LNCaP clone FGC (cell line): Measurements from ENCODE around the gene ZFP64.

ENCODE experiments used
- DNase-seq: peaks from one replicate; pipeline ENCODE4 v3.0.0-alpha.2; 2011; ENCODE audit warnings: low read depth
- H3K4me3 ChIP-seq: 2 replicates; pipeline ENCODE4 v1.5.1; 2011; ENCODE audit warnings: mild to moderate bottlenecking, low read depth, low read length, control low read depth
- TF ChIP-seq, protein P1 (sequence below): IDR thresholded peaks from 2 replicates; pipeline ENCODE4 v1.5.1; 2012; ENCODE audit warnings: mild to moderate bottlenecking; ENCODE audit not compliant: control insufficient read depth, insufficient read depth; ENCODE audit errors: extremely low read depth

Gene ZFP64

DNA sequence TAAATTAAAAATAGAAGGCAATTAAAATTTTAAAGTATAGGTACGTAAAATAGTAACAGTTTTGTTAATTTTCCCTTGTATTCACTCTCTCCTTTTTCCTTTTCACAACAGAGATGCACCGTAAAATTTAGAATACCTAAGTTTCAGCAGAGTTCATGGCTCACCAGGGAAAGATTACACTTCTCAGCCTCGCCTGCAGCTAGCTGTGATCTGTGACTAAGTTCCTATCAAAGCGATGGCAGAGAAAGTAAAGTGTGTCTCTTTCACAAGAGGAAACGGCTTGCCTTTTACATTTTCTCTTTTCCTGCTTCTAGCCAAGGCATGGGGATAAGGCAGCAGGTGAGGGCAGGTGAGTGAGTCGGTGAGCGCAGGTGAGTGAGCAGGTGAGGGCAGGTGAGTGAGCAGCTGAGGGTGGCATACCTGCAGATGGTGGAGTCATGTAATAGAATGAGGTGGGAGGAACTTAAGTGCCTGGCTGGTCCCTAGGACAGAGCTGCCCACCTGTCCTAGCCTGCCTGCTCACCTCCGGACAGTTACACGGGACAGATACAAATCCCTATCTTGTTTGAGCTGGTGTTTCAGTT lies 30.9 kb downstream of the ZFP64 start:
- H3K4me3 ChIP-seq: no peak overlapping the region

DNA sequence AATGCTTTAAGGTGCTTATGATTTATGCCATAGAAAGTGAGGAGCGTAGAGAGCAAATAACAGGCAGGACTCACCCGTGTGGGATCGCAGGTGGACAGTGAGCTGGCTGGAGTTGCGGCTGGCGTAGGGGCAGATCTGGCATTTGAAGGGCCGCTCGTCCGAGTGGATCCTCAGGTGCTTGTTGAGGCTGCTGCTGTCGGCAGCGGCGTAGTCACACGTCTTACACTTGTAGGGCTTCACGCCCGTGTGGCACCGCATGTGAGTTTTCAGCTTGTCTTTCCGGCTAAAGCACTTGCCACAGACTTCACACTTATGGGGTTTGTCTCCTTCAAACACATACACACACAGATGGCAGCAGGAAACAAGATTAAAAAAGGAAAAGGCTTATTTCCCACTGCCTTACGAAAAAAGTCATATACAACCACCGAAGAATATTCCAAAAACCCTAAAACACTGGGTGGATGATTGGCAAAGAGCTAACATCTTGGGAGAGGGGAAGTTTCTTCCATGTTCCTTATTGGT lies 31.5 kb downstream of the ZFP64 start:
- no peak for DNase-seq
- TF ChIP-seq, protein P1, sequence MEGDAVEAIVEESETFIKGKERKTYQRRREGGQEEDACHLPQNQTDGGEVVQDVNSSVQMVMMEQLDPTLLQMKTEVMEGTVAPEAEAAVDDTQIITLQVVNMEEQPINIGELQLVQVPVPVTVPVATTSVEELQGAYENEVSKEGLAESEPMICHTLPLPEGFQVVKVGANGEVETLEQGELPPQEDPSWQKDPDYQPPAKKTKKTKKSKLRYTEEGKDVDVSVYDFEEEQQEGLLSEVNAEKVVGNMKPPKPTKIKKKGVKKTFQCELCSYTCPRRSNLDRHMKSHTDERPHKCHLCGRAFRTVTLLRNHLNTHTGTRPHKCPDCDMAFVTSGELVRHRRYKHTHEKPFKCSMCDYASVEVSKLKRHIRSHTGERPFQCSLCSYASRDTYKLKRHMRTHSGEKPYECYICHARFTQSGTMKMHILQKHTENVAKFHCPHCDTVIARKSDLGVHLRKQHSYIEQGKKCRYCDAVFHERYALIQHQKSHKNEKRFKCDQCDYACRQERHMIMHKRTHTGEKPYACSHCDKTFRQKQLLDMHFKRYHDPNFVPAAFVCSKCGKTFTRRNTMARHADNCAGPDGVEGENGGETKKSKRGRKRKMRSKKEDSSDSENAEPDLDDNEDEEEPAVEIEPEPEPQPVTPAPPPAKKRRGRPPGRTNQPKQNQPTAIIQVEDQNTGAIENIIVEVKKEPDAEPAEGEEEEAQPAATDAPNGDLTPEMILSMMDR: no peak
- no peak overlapping the region for H3K4me3 ChIP-seq

More for the DNA sequence above, 30.9 kb downstream of the ZFP64 start:
- TF ChIP-seq, protein P1: no peak
- no peak for DNase-seq

DNA sequence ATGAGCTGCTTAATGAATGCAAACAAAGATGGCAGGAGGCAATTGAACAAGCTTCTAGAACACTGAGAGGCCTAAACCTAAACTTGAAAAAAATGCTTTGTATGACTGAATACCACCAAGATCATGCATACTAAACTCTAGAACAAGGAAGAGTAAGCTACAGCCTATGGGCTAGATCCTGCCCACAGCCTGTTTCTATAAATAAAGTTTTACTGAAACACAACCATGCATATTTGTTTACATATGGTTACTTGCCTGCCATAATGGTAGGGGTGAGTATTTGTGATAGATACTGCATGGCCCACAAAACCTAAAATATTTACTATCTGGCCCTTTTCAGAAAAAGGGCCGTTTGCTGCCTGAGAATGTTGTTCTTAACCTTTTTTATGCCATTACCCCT lies 37.0 kb downstream of the ZFP64 start:
- no peak for DNase-seq
- TF ChIP-seq, protein P1: no peak
- H3K4me3 ChIP-seq: no peak overlapping the region

DNA sequence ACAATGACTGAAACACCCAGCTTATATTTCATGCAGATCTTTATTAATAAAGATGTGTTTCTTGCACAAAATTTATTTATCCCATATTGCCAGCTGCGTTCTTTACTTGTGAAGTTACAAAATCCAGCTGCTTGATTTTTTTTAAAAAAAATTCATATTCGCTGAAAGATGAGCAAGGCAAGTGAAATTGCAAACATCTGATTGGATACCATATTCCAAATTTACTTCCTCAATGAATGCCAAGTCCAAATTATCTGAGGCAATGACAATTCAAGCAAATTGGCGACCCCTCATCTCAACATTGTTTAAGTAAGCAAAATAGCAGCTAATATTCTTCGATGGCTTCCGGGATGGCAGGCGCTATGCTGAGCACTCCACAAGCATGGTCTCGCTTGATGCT lies 37.7 kb downstream of the ZFP64 start:
- TF ChIP-seq, protein P1: no peak
- DNase-seq: no peak

DNA sequence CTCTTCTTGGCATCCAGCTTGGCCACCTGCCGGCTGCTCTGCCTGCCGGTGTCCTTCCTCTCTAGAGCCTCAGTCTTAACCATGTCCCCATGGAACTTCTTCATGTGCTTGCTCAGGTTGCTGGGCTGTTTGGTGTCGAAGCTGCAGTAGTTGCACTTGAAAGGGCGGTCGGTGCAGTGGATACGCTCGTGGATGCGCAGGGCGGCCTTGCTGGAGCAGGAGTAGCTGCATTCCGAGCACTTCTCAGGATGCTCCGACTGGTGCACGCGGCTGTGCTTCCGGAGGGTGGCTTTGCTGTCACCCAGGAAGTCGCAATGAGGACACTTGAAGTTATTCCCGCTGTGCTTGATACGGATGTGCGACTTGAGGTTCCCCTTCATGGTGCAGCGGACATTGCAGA lies 38.7 kb downstream of the ZFP64 start:
- TF ChIP-seq, protein P1: no peak
- DNase-seq: no peak
- no peak overlapping the region for H3K4me3 ChIP-seq

More for the DNA sequence above, 37.7 kb downstream of the ZFP64 start:
- H3K4me3 ChIP-seq: no peak overlapping the region

DNA sequence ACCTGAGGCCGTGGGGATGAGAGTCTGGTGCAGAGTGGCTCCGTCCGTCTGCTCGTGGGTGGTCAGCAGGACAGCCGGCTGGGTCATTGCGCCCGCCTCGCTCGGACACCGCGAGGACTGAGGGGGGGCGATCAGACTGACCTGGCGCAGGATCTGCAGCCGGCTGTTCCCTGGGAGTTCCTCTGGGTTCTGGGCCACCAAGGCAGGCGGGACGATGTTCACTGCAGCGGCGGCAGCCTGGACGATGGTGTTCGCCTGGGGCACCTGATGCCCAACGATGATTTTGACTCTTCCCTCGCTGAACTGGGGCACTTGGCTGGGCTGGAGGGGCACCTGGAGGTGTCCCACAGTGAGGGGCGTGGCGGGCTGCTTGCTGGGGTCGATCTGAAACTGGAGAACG lies 39.2 kb downstream of the ZFP64 start:
- H3K4me3 ChIP-seq: no peak overlapping the region
- TF ChIP-seq, protein P1: no peak
- DNase-seq: no peak
